HUES64 (cell line): ENCODE results near the gene NLRP7.
"Not testable (repeated sequence)": the region's sequence is repeated elsewhere in the genome, so short reads cannot be mapped to it uniquely, and the experiment has no call there.

ENCODE experiments used
- H3K27ac ChIP-seq: 2 replicates; pipeline ENCODE4 v1.7.0; 2013; ENCODE audit warnings: low read depth, low read length, inconsistent platforms
- H3K27me3 ChIP-seq: 2 replicates; pipeline ENCODE4 v1.6.1; 2013; ENCODE audit warnings: mild to moderate bottlenecking, low read length; ENCODE audit not compliant: insufficient read depth
- H3K36me3 ChIP-seq: 2 replicates; pipeline ENCODE4 v1.6.1; 2013; ENCODE audit warnings: mild to moderate bottlenecking, low read length; ENCODE audit not compliant: insufficient read depth
- H3K4me1 ChIP-seq: 2 replicates; pipeline ENCODE4 v1.6.1; 2013; ENCODE audit warnings: mild to moderate bottlenecking, low read length, moderate library complexity; ENCODE audit not compliant: insufficient read depth
- H3K4me3 ChIP-seq: 2 replicates; pipeline ENCODE4 v1.5.1; 2013; ENCODE audit warnings: mild to moderate bottlenecking, low read length, moderate library complexity
- H3K9ac ChIP-seq: 2 replicates; pipeline ENCODE4 v1.6.1; 2013; ENCODE audit warnings: mild to moderate bottlenecking, low read depth, low read length
- H3K9me3 ChIP-seq: 2 replicates; pipeline ENCODE4 v1.6.1; 2013; ENCODE audit warnings: low read depth, low read length; ENCODE audit not compliant: insufficient read depth
- WGBS: fragments of 150-250, 120-280 bp; methylation state at CpG from one replicate; pipeline ENCODE4 v1.1.7; 2013; ENCODE audit warnings: missing lambda C conversion rate; 5-methylcytosine and 5-hydroxymethylcytosine counted together

Gene NLRP7

DNA sequence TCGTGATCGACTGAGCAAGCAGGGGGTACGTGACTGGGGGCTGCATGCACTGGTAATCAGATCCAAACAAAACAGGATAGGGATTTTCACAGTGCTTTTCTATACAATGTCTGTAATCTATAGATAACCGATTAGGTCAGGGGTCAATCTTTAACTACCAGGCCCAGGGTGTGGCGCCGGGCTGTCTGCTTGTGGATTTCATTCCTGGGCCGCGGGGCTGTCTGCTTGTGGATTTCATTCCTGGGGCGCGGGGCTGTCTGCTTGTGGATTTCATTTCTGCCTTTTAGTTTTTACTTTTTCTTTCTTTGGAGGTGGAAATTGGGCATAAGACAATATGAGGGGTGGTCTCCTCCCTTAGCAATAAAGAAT is 6.0 kb upstream of the NLRP7 start:
- not testable (repeated sequence) for H3K27ac ChIP-seq, H3K4me3 ChIP-seq, H3K9me3 ChIP-seq, H3K27me3 ChIP-seq, H3K36me3 ChIP-seq, H3K9ac ChIP-seq
- H3K4me1 ChIP-seq = peaks cover 13% of the 10 kb centered on the region
- WGBS = 92% methylated on average over 10 of the region's 10 CpGs

DNA sequence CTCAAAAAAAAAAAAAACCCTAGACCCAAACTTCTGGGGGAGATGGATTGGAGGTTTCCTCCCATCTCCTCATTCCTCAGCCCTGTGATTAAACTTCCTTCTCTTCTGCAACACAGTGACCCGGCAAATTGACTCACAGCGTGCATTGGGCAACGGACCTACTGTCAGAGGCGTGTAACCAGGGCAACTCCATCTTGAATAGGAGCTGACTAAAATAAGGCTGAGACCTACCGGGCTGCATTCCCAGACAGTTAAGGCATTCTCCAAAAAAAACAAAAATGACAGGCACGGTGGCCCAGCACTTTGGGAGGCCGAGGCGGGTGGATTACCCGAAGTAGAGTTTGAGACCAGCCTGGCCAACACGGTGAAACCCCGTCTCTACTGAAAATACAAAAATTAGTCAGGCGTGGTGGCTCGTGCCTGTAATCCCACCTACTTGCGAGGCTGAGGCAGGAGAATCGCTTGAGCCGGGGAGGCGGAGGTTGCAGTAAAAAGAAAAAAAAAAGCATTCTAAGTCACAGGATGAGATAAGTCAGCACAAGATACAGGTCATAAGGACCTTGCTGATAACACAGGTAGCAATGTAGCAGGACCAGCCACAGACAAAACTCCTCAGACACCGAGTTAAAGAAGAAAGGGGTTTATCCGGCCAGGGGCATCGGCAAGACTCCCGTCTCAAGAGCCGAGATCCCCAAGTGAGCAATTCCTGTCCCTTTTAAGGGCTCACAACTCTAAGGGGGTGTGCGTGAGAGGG is 5.4 kb upstream of the NLRP7 start:
- H3K9ac ChIP-seq = no peak overlapping the region
- no peak overlapping the region for H3K4me3 ChIP-seq
- 90% methylated on average over 23 of the region's 23 CpGs for WGBS
- H3K27me3 ChIP-seq = no peaks in the 10 kb centered on the region
- no peaks in the 10 kb centered on the region for H3K9me3 ChIP-seq
- no peak overlapping the region for H3K27ac ChIP-seq
- H3K4me1 ChIP-seq = peaks cover 13% of the 10 kb centered on the region
- H3K36me3 ChIP-seq = no peaks in the 10 kb centered on the region

DNA sequence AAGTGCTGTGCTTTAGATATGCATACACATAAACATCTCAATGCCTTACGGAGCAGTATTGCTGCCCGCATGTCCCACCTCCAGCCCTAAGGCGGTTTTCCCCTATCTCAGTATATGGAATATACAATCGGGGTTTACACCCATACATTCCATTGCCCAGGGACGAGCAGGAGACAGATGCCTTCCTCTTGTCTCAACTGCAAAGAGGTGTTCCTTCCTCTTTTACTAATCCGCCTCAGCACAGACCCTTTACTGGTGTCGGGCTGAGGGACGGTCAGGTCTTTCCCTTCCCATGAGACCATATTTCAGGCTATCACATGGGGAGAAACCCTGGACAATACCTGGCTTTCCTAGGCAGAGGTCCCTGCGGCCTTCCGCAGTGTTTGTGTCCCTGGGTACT is 3.2 kb upstream of the NLRP7 start:
- H3K9ac ChIP-seq, H3K9me3 ChIP-seq, H3K36me3 ChIP-seq, H3K27me3 ChIP-seq, H3K27ac ChIP-seq, H3K4me3 ChIP-seq: not testable (repeated sequence)
- peaks cover 13% of the 10 kb centered on the region for H3K4me1 ChIP-seq
- 49% methylated on average over 8 of the region's 10 CpGs for WGBS

DNA sequence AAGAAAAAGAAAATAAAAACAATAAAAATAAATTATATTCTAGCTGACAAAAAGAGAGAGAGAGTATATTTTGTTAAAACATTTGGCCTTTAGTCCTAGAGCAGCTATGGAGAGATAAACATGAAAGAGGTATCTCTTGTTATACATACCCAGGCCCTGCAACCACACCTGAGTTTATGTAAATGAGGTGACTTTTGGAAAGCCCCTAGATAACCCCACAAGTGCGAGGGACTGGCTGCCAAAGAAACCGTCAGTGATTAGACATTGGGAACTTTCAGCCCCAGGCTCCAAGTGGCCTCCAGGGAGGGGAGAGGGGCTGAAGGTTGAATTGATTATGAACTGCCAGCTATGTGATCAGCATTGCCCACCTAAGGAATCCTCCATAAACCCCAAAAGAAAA is 2.1 kb upstream of the NLRP7 start:
- no peak overlapping the region for H3K27ac ChIP-seq
- no peak overlapping the region for H3K9ac ChIP-seq
- H3K36me3 ChIP-seq = no peaks in the 10 kb centered on the region
- H3K9me3 ChIP-seq = no peaks in the 10 kb centered on the region
- H3K4me1 ChIP-seq = peaks cover 13% of the 10 kb centered on the region
- no peak overlapping the region for H3K4me3 ChIP-seq
- 57% methylated on average over 2 of the region's 2 CpGs for WGBS
- no peaks in the 10 kb centered on the region for H3K27me3 ChIP-seq

DNA sequence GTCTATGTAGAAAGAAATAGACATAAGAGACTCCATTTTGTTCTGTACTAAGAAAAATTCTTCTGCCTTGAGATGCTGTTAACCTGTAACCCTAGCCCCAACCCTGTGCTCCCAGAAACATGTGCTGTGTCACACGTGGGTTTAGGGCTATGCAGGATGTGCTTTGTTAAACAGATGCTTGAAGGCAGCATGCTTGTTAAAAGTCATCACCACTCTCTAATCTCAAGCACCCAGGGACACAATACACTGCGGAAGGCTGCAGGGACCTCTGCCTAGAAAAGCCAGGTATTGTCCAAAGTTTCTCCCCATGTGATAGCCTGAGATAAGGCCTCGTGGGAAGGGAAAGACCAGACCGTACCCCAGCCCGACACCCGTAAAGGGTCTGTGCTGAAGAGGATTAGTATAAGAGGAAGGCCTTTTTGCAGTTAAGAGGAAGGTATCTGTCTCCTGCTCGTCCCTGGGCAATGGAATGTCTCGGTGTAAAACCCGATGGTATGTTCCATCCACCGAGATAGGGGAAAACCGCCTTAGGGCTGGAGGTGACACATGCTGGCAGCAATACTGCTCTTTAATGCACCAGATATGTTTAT is 3.5 kb downstream of the NLRP7 start:
- H3K9me3 ChIP-seq, H3K9ac ChIP-seq, H3K4me1 ChIP-seq, H3K36me3 ChIP-seq, H3K27me3 ChIP-seq, H3K27ac ChIP-seq, H3K4me3 ChIP-seq: not testable (repeated sequence)
- 77% methylated on average over 11 of the region's 11 CpGs for WGBS

DNA sequence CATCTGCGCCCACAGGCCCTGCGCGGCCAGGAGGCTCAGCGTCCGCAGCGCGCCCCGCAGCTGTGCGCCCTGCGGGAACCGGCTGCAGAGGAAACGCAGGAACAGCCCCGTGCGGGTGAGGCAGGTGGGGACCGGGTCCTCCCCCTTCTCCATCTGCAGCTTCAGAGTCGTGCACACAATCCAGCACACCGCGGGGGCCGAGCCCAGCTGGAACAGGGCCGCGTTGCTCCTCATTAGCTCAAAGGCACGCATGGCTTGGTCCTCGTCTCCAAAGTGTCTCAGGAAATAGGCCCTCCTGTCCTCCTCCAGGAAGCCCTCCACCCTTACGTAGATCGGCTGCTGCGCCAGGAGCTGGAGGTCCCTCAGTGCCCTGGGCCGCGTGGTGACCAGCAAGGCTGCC is 7.8 kb downstream of the NLRP7 start:
- 93% methylated on average over 7 of the region's 28 CpGs for WGBS
- H3K9me3 ChIP-seq, H3K4me3 ChIP-seq, H3K27me3 ChIP-seq, H3K4me1 ChIP-seq, H3K36me3 ChIP-seq, H3K9ac ChIP-seq, H3K27ac ChIP-seq: not testable (repeated sequence)

DNA sequence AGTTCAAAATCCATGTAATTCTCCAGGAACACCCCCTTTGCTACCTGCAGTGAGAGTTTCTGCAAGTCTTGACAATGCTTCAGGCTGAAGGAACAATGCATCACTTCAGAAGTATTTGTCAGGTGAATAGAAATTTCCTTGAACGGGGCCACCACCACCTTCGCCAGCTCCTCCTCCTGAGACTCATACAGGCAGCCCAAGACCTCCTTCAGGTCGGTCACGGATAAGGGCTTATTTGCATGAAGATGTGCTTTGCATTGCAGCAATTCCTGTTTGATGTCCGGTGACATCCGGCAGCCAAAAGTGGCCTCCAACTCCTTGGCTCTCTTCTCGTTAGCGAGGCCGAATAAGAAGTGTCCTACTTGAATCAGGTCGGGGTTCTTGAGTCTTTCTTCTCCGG is 8.4 kb downstream of the NLRP7 start:
- H3K4me3 ChIP-seq = no peak overlapping the region
- H3K9me3 ChIP-seq = no peaks in the 10 kb centered on the region
- H3K27ac ChIP-seq = no peak overlapping the region
- H3K9ac ChIP-seq = no peak overlapping the region
- no peaks in the 10 kb centered on the region for H3K27me3 ChIP-seq
- H3K4me1 ChIP-seq = no peaks in the 10 kb centered on the region
- no peaks in the 10 kb centered on the region for H3K36me3 ChIP-seq
- 86% methylated on average over 11 of the region's 11 CpGs for WGBS

DNA sequence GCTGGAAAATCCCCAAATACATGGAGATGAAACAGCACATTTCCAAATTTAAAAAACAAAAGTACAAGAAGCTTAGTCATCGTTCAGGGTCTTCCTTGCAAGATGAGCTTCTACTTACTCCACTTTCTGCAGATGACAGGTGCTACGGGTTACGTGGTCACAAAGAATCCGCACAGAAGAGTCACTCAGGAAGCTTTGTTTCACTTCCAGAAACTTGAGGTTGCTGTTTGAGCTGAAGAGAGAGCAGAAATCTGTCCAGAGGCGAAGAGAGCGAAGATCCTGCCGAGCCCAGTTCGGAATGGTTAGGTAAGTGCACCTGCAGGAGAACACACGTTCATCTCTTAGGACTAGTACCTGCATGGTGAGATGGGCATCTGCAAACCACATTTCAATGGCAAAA is 9.4 kb downstream of the NLRP7 start:
- Histone ChIP-seq H3K4me3 (no peak overlapping the region), H3K9me3 (no peaks in the 10 kb centered on the region), H3K36me3 (no peaks in the 10 kb centered on the region), H3K9ac (no peak overlapping the region), H3K27me3 (no peaks in the 10 kb centered on the region), H3K27ac (no peak overlapping the region), H3K4me1 (no peaks in the 10 kb centered on the region)
- WGBS = 91% methylated on average over 9 of the region's 9 CpGs

DNA sequence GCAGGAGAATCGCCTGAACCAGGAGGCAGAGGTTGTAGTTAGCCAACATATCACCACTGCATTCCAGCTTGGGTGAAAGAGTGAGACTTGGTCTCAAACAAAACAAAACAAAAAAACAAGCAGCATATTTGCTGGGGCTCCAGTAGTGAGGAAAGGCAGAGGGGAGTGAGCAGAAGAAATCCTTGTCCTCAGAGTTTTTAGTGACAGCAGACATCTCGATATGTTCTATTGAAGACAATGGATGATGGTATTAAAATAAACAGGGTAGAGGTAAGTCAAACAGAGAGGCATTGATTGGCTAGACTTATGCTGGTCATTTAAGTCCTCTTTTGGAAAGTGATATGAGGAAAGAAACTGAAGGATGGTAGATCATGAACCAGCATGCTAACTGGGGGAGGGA is 19.0 kb downstream of the NLRP7 start:
- no peaks in the 10 kb centered on the region for H3K36me3 ChIP-seq
- H3K4me3 ChIP-seq = no peak overlapping the region
- WGBS = 97% methylated on average over 2 of the region's 2 CpGs
- no peaks in the 10 kb centered on the region for H3K27me3 ChIP-seq
- peaks cover 12% of the 10 kb centered on the region for H3K9me3 ChIP-seq
- no peak overlapping the region for H3K9ac ChIP-seq
- no peaks in the 10 kb centered on the region for H3K4me1 ChIP-seq
- H3K27ac ChIP-seq = no peak overlapping the region

DNA sequence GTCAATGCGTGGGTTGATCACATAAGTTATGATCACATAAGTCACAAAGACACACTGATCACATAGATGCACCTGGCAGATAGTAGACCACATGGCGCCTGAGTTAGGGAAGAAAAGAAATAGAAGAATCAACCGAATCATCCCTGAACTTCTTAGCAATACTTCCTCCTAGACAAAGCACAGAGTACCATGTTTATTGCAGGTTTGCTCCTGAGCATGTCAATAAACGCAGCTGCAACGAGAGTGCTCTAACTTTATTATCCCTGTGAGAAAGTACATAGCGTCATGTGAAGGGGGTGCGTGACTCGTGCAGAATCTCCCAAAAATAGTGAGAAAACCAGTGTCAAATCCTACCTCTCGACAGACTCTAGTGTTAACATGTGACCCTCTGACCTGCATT is 24.1 kb downstream of the NLRP7 start:
- Histone ChIP-seq H3K9ac (no peak overlapping the region), H3K4me1 (no peaks in the 10 kb centered on the region), H3K27ac (no peak overlapping the region), H3K9me3 (peaks cover 9% of the 10 kb centered on the region), H3K27me3 (no peaks in the 10 kb centered on the region), H3K36me3 (no peaks in the 10 kb centered on the region), H3K4me3 (no peak overlapping the region)
- WGBS = 91% methylated on average over 9 of the region's 9 CpGs

DNA sequence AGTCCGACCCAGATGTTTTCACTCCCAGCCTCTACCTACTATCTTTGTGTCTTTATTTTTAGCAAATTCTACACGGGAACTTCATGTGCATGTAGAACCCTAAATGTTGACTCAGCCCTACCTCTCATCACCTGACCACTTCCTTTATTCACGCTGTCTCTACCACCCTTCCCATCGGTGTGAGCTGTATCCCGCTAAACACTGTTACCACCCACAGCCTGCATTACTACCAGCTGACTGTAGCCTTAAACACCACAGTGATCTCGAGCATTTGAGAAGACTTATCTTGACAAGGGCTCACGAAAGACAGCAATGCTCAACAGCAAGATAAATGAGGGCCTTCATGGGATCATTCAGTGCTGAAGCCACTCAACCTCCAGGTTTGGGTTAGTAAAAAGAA is 26.2 kb downstream of the NLRP7 start:
- no peak overlapping the region for H3K9ac ChIP-seq
- no peaks in the 10 kb centered on the region for H3K36me3 ChIP-seq
- no peaks in the 10 kb centered on the region for H3K4me1 ChIP-seq
- no peak overlapping the region for H3K4me3 ChIP-seq
- H3K9me3 ChIP-seq = no peaks in the 10 kb centered on the region
- 91% methylated on average over 7 of the region's 7 CpGs for WGBS
- H3K27me3 ChIP-seq = no peaks in the 10 kb centered on the region
- H3K27ac ChIP-seq = no peak overlapping the region
